T-helper 9 cell (primary cell): ENCODE data around the gene ARHGEF4.
"Not testable (repeated sequence)": the region's sequence is repeated elsewhere in the genome, so short reads cannot be mapped to it uniquely, and the experiment has no call there.

Experiments
- DNase-seq: peaks from one replicate; pipeline ENCODE4 v3.0.0-alpha.2; 2020

The ARHGEF4 gene

DNA sequence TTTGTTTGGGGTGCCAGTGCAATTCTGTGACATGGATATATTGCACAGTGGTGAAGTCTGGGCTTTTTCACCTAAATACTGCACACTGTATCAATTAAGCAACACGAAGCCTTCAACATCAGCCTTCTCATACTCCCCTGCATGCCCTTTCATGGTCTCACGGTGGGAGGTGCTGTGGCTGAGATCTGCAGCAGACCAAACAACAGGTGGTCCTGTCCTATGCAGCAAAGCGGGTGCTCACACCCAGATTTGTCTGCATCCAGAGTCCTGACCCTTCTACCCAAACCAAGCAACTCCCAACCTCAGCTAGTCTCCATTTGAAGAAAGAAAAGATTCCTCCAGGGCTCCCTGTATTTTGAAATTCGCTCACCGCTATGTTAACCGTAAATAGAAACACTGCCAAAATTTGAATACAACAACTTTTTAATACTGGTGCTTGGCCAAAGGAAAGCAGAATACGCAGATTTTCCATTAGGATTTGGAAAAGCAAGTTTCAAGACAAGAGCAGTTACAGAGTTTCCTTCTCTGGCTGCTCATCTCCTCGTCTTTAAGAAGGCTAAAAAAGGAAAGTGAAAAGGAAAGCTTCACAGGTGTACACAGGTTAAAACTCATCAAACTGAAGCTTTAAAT is 221.6 kb downstream of the ARHGEF4 start:
- DNase-seq: no peak

DNA sequence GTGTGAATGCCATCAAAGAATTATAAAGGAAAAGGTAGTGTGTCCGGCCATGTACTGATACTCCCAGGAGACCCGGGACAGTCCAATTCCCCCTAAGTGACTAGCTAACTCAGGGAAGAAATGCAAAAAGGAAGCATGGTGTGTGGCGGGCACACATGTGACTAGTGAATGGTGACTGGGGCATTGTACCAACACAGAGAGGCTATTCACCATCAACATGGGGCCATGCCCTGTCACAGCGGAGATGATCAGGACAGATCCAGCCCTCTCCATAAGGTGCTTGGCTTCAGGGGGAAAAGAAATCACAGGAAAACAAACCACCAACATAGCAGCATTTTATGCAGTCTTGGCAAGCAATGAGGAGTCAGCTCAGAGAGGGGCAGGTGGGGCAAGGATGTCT is 222.2 kb downstream of the ARHGEF4 start:
- no peak for DNase-seq

DNA sequence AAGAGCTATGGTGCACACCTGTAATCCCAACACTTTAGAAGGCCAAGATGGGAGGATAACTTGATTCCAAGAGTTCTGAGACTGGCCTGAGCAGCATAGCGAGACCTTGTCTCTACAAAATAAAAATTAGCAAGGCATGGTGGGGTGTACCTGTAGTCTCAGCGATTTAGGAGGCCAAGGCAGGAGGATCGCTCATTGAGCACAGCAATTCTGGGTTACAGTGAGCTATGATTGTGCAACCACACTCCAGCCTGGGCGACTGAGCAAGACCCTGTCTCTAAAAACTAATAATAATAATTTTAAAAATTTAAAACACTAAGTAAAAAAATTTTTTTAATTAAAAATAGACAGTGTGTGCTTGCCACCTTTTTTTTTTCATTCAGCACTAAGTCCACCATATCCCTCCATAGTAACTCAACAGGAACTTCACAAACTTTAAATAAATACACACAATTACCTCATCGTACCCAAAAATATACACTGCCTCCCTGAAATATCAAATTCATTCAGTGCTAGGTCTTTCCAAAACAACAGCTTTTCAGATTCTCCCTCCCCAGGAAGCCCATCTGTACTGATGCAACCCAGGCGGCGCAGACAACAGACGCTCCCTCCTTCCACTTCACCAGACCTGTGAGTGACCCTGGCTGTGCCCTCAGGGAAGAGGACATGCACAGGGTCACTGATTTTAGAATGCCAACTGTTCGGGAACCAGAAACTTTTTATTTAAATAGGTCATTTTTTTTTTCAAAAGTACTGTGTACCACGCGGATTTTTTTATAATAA is 227.0 kb downstream of the ARHGEF4 start:
- DNase-seq: no peak

DNA sequence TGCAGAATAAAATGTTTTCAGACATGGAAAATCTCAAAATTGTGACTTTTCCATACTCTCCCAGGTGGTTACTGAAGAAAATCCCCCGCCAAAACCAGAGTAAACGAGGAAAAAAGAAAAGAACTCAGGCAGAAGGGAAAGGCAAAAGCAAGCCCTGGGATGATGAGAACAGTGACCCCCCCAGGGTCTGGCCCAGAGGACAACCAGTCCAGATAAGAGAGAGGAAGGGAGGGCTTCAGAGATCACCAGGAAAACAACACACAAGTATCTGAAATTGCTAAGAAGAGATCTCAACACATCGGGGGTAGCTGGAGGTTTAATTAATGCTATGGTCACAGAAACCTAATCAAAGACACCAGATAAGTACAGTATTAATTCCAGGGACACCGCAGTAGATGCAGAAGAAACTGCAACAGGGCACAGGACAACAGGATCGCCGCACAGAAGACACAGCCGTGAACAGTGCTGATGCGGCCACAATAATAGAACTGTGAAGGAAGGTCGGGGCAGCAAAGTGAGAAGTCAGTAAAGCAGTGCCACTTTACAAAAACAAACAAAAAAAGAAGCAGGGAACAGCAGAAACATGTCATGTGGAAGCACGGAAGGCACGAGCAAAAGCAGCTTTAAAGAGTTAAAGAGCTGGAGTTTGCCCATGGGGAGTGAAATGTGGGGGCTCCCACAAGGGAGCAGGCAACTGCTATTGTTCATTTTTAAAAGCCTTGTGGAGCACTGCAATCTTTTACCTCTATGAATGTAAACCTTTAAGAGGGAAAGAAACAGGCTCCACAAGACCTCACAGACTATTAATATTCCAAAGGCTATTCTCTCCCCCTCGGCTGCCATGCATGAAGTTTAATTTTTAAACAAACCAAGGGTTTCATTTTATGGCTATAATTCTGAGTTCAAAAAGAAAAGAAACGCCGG is 228.1 kb downstream of the ARHGEF4 start:
- no peak for DNase-seq

DNA sequence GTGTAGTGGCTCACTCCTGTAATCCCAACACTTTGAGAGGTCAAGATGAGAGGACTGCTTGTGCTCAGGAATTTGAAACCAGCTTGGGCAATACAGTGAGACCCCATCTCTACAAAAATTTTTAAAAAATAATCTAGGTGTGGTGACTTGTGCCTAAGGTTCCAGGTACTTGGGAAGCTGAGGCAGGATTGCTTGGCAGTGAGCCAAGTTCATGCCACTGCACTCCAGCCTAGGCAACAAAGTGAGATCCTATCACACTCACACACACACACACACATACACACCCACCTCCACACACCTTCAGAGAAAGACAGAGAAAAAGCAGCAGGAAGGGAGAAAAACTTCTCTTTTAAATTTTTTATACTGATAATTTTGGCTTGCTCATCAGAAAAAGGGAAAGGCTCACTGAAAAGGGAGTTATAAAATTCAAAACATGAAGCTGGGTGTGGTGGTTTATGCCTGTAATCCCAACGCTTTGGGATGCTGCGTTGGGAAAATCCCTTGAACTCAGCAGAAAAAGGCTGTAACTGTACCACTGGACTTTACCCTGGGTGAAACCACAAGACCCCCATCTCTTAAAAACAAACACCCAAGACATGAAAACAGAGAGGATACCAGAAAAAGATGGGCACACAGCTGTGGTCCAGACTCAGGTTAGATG is 230.9 kb downstream of the ARHGEF4 start:
- no peak for DNase-seq

DNA sequence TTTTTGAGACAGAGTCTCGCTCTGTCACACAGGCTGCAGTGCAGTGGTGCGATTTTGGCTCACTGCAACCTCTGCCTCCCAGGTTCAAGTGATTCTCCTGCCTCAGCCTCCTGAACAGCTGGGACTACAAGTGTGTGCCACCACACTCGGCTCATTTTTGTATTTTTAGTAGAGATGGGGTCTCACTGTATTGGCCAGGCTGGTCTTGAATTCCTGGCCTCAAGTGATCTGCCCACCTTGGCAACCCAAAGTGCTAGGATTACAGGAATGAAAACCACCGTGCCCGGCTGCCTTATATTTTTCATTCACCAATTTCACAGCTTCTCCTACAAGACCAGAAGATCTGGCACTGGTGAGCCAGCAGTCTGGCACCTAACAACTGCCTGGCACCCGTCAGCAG is 231.5 kb downstream of the ARHGEF4 start:
- not testable (repeated sequence) for DNase-seq

DNA sequence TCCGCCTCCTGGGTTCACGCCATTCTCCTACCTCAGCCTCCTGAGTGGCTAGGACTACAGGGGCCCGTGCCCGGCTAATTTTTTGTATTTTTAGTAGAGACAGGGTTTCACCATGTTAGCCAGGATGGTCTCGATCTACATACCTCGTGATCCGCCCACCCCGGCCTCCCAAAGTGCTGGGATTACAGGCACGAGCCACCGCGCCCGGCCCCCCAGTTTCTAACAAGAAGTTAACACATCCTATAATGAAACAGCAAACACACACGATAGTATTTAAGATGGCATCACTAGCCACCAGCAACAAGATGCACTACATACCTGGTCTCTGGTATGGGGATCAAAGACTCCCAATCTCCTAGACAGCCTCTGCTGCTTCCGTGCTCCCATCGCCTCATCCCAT is 238.9 kb downstream of the ARHGEF4 start:
- not testable (repeated sequence) for DNase-seq

DNA sequence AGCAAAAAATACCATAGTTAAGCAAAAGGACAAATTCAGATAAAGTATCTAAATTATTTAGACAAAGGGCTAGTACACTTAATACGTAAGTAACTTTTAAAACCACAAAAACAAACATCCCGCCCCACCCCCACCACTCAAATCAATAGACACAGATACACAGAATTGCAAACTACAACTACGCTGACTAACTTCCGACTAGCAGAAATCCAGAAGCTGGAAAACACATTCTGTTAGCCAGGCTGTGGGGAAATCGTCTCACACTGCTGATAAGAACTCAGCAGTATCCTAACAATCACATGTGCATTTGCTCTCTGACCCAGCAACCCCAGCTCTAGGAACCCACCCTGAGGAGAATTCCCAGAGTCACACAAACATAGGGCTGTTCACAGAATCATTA is 240.0 kb downstream of the ARHGEF4 start:
- no peak for DNase-seq

DNA sequence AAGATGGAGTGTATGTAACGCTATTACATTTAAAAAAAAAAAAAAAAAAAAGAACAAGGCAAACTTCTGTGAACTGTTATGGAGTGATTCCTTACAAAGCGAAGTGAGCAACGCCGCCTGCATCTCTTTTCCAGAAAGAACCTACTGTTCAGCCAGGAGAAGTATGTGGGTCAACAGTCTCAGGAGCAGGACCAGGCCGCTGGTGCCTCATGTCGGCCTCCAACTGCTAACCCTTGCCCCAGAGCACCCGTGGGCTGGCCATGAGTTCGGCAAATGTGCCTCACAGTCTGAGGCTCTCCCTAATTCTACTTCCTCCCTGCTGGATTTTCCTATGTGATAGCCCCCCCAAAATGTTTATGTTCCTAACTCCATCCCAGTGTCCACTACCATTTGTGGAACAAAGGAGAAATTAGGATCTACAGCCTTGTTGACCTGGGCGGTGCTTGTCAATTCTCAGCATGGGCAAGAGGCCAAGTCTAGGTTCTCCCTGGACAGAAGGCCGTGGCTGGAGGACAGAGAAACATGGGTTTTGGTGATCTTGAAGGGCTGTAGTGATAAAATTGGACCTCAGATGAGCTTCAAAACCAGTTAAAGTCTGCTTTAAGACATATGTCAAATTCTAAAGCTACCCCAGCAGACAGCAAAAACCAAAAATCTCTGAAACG is 240.6 kb downstream of the ARHGEF4 start:
- DNase-seq: no peak

DNA sequence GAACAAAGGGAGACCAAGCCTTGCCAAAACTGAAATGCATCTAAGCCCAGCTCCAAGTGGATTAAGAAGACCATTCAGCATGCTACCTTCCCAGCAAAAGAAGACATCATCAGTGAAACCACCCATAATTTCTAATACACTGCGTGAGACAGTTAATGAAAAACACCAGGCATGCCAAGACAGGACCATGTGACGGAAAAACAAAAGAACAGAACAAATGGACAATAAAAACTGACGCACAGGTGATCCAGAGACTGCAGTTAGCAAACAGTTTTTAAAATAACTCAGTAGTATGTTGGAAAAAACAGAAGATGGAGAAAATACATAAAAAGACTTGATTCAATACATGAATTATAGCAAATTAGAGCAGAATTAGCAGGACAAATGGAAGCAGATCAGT is 241.3 kb downstream of the ARHGEF4 start:
- no peak for DNase-seq

DNA sequence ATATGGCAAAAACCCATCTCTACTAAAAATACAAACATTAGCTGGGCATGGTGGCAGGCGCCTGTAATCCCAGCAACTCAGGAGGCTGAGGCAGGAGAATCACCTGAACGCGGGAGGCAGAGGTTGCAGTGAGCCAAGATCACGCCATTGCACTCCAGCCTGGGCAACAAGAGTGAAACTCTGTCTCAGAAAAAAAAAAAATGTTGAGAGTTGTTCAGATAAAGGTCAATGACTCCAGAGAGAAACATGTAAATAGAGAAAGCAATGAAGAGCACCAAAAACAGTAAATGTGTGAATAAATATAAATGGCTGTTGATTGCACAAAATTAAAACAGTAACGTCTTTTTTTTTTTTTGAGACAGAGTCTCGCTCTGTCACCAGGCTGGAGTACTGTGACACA is 243.2 kb downstream of the ARHGEF4 start:
- not testable (repeated sequence) for DNase-seq

DNA sequence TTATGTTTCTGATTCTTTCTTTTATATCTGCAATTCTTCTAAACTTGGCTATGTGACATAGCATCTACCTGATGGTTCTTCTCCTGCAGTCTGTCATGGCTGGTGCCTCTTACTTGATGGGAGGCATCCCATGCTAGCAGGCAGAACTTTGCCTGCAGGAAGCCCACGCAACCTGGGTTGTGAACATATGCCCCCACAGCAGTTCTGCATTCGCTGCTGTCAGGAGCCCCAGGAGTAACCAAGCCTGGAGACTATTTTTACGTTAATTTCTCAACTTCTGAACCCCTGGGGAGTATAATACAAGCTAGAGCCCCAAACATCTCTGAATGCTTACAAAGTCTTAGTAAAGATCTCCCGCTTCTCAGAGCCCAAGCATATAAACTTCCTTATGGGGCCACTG is 244.5 kb downstream of the ARHGEF4 start:
- DNase-seq: no peak

DNA sequence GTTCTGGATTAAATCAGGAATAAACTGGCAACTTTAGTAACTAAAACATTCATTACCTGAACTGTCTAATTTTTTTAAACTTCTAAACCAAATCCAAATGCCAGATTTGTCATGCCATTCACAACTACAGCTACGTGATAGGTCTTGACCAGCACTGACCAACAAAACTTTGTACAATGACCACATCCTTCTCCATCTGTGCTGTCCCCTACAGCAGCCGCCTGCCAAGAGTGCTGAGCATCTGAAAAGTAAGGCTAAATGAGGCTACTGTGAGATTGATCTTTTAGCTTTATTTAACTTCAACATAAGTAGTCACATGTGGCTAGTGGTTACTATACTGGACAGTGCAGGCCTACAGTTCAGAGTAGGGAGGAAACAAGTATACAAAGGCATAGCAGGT is 248.9 kb downstream of the ARHGEF4 start:
- DNase-seq: no peak

DNA sequence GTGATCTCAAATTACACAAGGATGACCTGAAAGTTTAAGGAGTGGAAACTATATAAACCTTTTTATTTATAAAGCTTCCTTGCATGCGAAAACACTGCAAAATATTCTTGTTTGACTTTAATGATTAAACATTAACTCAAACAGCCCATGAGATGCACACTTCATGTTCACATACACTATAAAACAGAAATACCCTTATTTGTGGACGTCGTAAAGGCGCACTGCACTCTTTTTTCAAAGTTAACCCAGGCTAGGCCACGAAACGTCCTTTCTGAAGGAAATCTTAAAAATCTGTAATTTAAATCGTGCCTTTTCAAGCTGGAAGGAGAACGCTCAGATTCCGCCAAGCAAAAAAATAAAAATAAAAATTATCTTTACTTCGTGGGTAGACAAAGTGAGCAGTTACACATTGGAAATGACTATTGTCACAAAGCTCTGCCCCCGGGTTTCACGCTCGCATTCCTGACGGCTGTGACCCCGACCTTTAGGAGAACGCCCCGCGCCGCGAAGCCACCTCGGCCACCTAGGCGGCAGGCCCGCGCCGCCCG is 255.8 kb downstream of the ARHGEF4 start:
- DNase-seq: no peak

DNA sequence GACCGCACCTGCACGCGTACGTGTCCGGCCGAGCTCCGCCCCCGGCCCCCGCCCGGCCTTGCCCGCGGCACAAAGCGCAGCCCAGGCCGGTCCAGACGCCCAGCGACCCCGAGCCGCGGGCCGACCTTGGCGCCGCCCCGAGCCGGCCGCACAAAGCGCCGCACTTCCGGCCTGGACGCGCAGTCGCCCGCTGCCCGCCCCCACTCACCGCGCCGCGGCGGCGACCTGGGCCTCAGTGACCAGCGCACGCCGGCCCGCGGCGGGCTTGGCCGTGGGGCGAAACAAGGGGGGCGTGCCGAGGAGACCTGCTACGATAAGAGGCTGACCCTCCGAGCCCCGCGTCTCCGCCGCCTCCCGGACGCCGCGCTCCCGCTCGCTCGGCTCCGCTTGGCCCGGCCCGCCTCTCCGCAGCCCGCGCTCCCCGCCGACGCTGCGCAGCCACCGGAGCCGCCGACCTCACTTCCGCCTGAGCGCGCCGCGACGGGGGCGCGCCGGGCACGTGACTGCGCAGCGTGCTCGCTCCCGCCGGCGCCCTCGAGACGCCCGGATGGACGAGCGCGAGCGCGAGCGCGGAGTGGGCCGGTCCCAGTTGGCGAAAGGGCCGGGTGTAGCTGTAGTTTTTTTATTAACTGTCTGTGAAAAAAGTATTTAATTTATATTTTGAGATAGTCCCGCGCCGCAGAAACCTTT is 256.4 kb downstream of the ARHGEF4 start, which contains the start of gene FAM168B:
FAM168B (minus strand) TSS at position 455 of the 690 bp plus-strand sequence. CDS start 10,814 bp downstream, outside the sequence.
- DNase-seq: peak; percentile 83

DNA sequence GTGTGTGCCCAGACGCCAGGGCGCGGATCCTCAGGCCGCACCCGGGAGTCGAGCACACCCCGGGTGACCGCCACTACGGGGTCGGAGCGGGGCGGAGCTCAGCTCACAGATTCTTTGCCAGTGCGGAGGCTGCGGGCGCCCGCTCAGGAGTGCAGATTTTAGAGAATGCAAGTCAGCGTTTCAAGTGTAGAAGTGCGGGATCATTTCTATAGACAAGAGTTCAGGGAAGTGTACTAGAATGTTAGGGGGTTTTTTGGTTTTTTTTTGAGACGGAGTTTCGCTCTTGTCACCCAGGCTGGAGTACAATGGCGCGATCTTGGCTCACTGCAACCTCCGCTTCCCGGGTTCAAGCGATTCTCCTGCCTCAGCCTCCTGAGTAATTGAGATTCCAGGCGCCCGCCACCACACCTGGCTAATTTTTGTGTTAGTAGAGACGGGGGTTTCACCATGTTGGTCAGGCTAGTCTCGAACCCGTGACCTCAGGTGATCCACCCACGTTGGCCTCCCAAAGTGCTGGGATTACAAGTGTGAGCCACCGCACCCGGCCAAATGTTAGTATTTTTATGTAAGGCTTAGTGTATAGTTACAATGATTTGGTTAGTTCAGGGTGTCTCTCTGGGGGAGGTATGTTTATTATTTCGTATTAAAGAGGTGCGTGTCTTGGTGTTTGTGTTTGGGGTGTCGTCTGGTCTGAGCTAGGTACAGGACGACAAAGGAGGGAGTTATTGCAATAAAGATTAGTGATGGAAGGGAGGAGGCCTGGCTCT is 257.2 kb downstream of the ARHGEF4 start:
- no peak for DNase-seq

DNA sequence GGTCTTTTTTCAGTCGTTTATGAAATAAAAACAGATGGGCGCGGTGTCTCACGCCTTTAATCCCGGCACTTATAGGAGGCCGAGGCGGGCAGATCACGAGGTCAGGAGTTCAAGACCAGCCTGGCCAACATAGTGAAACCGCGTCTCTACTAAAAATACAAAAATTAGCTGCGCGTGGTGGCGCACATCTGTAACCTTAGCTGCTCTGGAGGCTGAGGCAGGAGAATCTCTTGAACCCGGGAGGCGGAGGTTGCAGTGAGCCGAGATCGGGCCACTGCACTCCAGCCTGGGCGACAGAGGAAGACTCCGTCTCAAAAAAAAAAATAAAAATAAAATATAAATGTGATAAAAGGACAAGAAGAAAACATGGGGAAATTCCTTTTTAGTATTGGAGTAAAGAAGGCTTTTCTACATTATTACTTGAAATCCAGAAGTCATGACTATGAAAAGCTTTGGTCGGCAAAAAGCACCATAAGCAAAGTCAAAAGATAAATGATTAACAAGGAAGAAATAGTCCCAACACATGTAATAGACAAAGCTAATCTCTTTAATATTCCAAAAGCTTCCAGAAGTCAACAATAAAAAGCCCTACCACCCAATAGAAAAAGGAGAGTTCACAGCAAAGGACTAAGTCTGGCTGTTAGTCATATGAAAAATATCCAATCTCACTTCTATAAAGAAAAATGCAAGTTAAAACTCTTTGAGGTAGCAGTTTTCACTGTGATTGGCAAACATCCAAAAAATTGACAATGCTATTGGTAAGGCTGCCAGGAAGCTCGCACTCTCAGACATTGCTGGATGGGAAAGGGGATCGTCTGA is 258.0 kb downstream of the ARHGEF4 start:
- no peak for DNase-seq
